Liver (tissue), 9 donors: ENCODE data around the gene OLIG2. TPM values are rescaled to one million over a fixed set of nuclear protein-coding genes. Genes with fewer than 3 reads are reported as not detected.

Source experiments
- DNase-seq: peaks from one replicate; pipeline ENCODE4 v3.0.0-alpha.2; 2017; ENCODE audit warnings: low spot score
- H3K27ac ChIP-seq, 2 donors: one replicate each; pipeline ENCODE4 v1.7.0; 2013; ENCODE audit warnings: inconsistent platforms in 2 of 2, low read length in 2 of 2, control low read depth in 1 of 2, low read depth in 1 of 2, mild to moderate bottlenecking in 1 of 2
- H3K27me3 ChIP-seq, 4 donors: one replicate each; pipeline versions ENCODE4 v1.6.1 to v1.7.0; 2013; ENCODE audit warnings: low read length in 3 of 4, inconsistent platforms in 1 of 4, mild to moderate bottlenecking in 1 of 4, moderate library complexity in 1 of 4; ENCODE audit not compliant: control insufficient read depth in 4 of 4, insufficient read depth in 4 of 4
- H3K36me3 ChIP-seq, 4 donors: one replicate each; pipeline versions ENCODE4 v1.6.1 to v1.7.0; 2013; ENCODE audit warnings: low read length in 3 of 4, mild to moderate bottlenecking in 3 of 4, low read depth in 1 of 4, moderate library complexity in 1 of 4; ENCODE audit not compliant: control insufficient read depth in 4 of 4, insufficient read depth in 3 of 4
- H3K4me1 ChIP-seq, 4 donors: one replicate each; pipeline versions ENCODE4 v1.6.1 to v1.7.0; 2013; ENCODE audit warnings: low read length in 3 of 4, mild to moderate bottlenecking in 3 of 4, moderate library complexity in 1 of 4; ENCODE audit not compliant: control insufficient read depth in 4 of 4, insufficient read depth in 4 of 4
- H3K4me3 ChIP-seq, 3 donors: one replicate each; pipeline versions ENCODE4 v1.6.1 to v1.7.0; 2013; ENCODE audit warnings: low read length in 3 of 3, control low read depth in 1 of 3, low read depth in 1 of 3, mild to moderate bottlenecking in 1 of 3
- H3K9ac ChIP-seq, 2 donors: one replicate each; pipeline ENCODE4 v1.7.0; 2013; ENCODE audit warnings: low read length in 2 of 2, mild to moderate bottlenecking in 2 of 2, moderate library complexity in 2 of 2, control low read depth in 1 of 2, low read depth in 1 of 2
- H3K9me3 ChIP-seq, 4 donors: one replicate each; pipeline versions ENCODE4 v1.6.1 to v1.7.0; 2013; ENCODE audit warnings: low read length in 3 of 4; ENCODE audit not compliant: control insufficient read depth in 4 of 4
- ATF3 ChIP-seq: IDR thresholded peaks from 2 replicates; pipeline ENCODE4 v1.6.1; 2016; ENCODE audit warnings: antibody characterized with exemption
- CTCF ChIP-seq: fragments of 150-350 bp; IDR thresholded peaks from 2 replicates; pipeline ENCODE4 v1.5.1; 2017; ENCODE audit warnings: improper control_type of control experiment, low read depth, low read length; ENCODE audit not compliant: missing input control
- EGR1 ChIP-seq, 2 donors: IDR thresholded peaks; 2 replicates each; pipeline ENCODE4 v1.6.1; 2016 to 2018; ENCODE audit warnings: antibody characterized with exemption in 2 of 2, low read depth in 2 of 2
- FOXA1 ChIP-seq: IDR thresholded peaks from 2 replicates; pipeline ENCODE4 v1.6.1; 2016; ENCODE audit warnings: antibody characterized with exemption
- FOXA2 ChIP-seq: IDR thresholded peaks from 2 replicates; pipeline ENCODE4 v1.6.1; 2016; ENCODE audit warnings: antibody characterized with exemption
- GABPA ChIP-seq, 2 donors: IDR thresholded peaks in 1 of 2; conservative IDR thresholded peaks in 1 of 2; 2 replicates each; pipeline ENCODE4 v1.6.1; 2016; ENCODE audit warnings: antibody characterized with exemption in 2 of 2, mild to moderate bottlenecking in 1 of 2, moderate library complexity in 1 of 2
- HNF4A ChIP-seq, 2 donors: conservative IDR thresholded peaks; 2 replicates each; pipeline ENCODE4 v1.6.1; 2016; ENCODE audit warnings: antibody characterized with exemption in 2 of 2, mild to moderate bottlenecking in 2 of 2
- HNF4G ChIP-seq: IDR thresholded peaks from 2 replicates; pipeline ENCODE4 v1.6.1; 2016; ENCODE audit warnings: antibody characterized with exemption
- JUND ChIP-seq, 2 donors: IDR thresholded peaks; 2 replicates each; pipeline ENCODE4 v1.6.1; 2016; ENCODE audit warnings: antibody characterized with exemption in 2 of 2
- NR2F2 ChIP-seq: IDR thresholded peaks from 2 replicates; pipeline ENCODE4 v1.6.1; 2016; ENCODE audit warnings: antibody characterized with exemption
- RAD21 ChIP-seq, 2 donors: IDR thresholded peaks; 2 replicates each; pipeline ENCODE4 v1.6.1; 2016; ENCODE audit warnings: antibody characterized with exemption in 2 of 2, mild to moderate bottlenecking in 2 of 2
- RXRA ChIP-seq, 2 donors: IDR thresholded peaks; 2 replicates each; pipeline ENCODE4 v1.6.1; 2017 to 2018; ENCODE audit warnings: antibody characterized with exemption in 2 of 2, mild to moderate bottlenecking in 1 of 2
- SP1 ChIP-seq: IDR thresholded peaks from 2 replicates; pipeline ENCODE4 v1.6.1; 2018; ENCODE audit warnings: antibody characterized with exemption, mild to moderate bottlenecking
- TAF1 ChIP-seq: conservative IDR thresholded peaks from 2 replicates; pipeline ENCODE4 v1.6.1; 2016; ENCODE audit warnings: antibody characterized with exemption, mild to moderate bottlenecking
- YY1 ChIP-seq: IDR thresholded peaks from 2 replicates; pipeline ENCODE4 v1.6.1; 2016; ENCODE audit warnings: antibody characterized with exemption, mild to moderate bottlenecking
- ZBTB33 ChIP-seq: IDR thresholded peaks from 2 replicates; pipeline ENCODE4 v1.6.1; 2016; ENCODE audit warnings: antibody characterized with exemption
- WGBS: extraction: QIAGEN DNeasy Blood & Tissue Kit; methylation state at CpG from one replicate; pipeline ENCODE4 v1.1.7; 2013; 5-methylcytosine and 5-hydroxymethylcytosine counted together
- polyA plus RNA-seq, 2 donors: library from polyadenylated mRNA; stranded (reverse) in 1 of 2; unstranded in 1 of 2; fragments of 200-250 nt in 1 of 2; fragments of >200 nt in 1 of 2; fragmentation: Nextera tagmentation in 1 of 2; extraction: Ambion mirVana in 1 of 2; gene quantifications; one replicate each; pipeline versions ENCODE4 v1.2.1 to v1.2.3, GENCODE V29; 2013 to 2015
- total RNA-seq, 2 donors: library from RNA; depleted of rRNA; stranded (reverse); fragments of >200 nt; gene quantifications; one replicate each; pipeline ENCODE4 v1.2.3, GENCODE V29; 2014
- donor health status: healthy.
- donor health status: healthy.
- donor health status: healthy.
- donor health status: healthy.
- donor health status: healthy.

Gene OLIG2
- total and polyA plus RNA-seq, 4 donors: not detected

- Histone ChIP-seq H3K27me3 (peaks cover 0 to 8% (median 0%) of the 10 kb centered on the region in 4 donors), H3K27ac (no peak overlapping the region), H3K36me3 (no peaks in the 10 kb centered on the region), H3K4me1 (no peaks in the 10 kb centered on the region), H3K9me3 (no peaks in the 10 kb centered on the region), H3K9ac (no peak overlapping the region), H3K4me3 (no peak overlapping the region)
- WGBS: 79% methylated on average over 5 of the region's 5 CpGs
- DNase-seq: no peak
- no peak for TF ChIP-seq RXRA (IDR thresholded peaks at IDR 0.05)
- no peak for TF ChIP-seq ATF3
- TF ChIP-seq CTCF: no peak
- TF ChIP-seq YY1: no peak
- no peak for TF ChIP-seq RAD21 (IDR thresholded peaks at IDR 0.05)
Observed at GRCh38 chr21:32977216-32977615, 48.5 kb upstream of the OLIG2 start.

- WGBS: 81% methylated on average over 38 of the region's 39 CpGs
- Histone ChIP-seq H3K9ac (no peak overlapping the region), H3K4me3 (no peak overlapping the region), H3K9me3 (no peaks in the 10 kb centered on the region), H3K36me3 (no peaks in the 10 kb centered on the region), H3K27me3 (peaks cover 0 to 8% (median 0%) of the 10 kb centered on the region in 4 donors), H3K4me1 (no peaks in the 10 kb centered on the region), H3K27ac (no peak overlapping the region)
- TF ChIP-seq YY1 (no peak), RXRA (IDR thresholded peaks at IDR 0.05) (no peak), JUND (IDR thresholded peaks at IDR 0.05) (no peak), EGR1 (IDR thresholded peaks at IDR 0.05; ENCODE audit: low read depth in 2 of 2) (no peak), GABPA (IDR thresholded peaks at IDR 0.05 in 1 of 2, conservative IDR thresholded peaks at IDR 0.05 in 1 of 2) (no peak), SP1 (no peak)
- DNase-seq: no peak
Observed at GRCh38 chr21:32978331-32979270, 47.1 kb upstream of the OLIG2 start.

- Histone ChIP-seq H3K27ac (no peak overlapping the region), H3K4me1 (no peaks in the 10 kb centered on the region), H3K9ac (no peak overlapping the region), H3K4me3 (no peak overlapping the region), H3K9me3 (no peaks in the 10 kb centered on the region), H3K36me3 (no peaks in the 10 kb centered on the region), H3K27me3 (peaks cover 0 to 8% (median 0%) of the 10 kb centered on the region in 4 donors)
- TF ChIP-seq FOXA1 (no peak), RAD21 (IDR thresholded peaks at IDR 0.05) (no peak), CTCF (no peak), NR2F2 (no peak), RXRA (IDR thresholded peaks at IDR 0.05) (no peak), HNF4G (no peak), EGR1 (IDR thresholded peaks at IDR 0.05; ENCODE audit: low read depth in 2 of 2) (no peak), YY1 (no peak), SP1 (no peak), TAF1 (no peak), FOXA2 (no peak), ZBTB33 (no peak), HNF4A (conservative IDR thresholded peaks at IDR 0.05) (no peak), GABPA (IDR thresholded peaks at IDR 0.05 in 1 of 2, conservative IDR thresholded peaks at IDR 0.05 in 1 of 2) (no peak)
- DNase-seq: no peak
- 69% methylated on average over 2 of the region's 2 CpGs for WGBS
Observed at GRCh38 chr21:32979598-32980268, 46.0 kb upstream of the OLIG2 start.
